Panc1 (cell line): Measurements from ENCODE around the gene UBXN11. TPM values are rescaled to one million over a fixed set of nuclear protein-coding genes. Genes with fewer than 3 reads are reported as not detected.

Experiments
- ATAC-seq: fragments of 200-7000 bp; cut with Tn5 transposase; 2 replicates; pipeline ENCODE4 v1.9.1; 2020; ENCODE audit warnings: mild to moderate bottlenecking, moderate library complexity
- BruUV-seq: library from RNA; stranded (reverse); fragments of 400-500 nt; replicated peaks from 2 replicates; lab custom pipeline; 2021; lab: Mats Ljungman, UMichigan
- CTCF ChIA-PET: fragments of 300-600 bp; sonication (Branson Sonifier 250); formaldehyde crosslinking; loops from one replicate; lab custom pipeline; 2022; ENCODE audit warnings: antibody characterized with exemption; lab: Charles Lee
- POLR2A ChIA-PET: fragments of 300-600 bp; sonication (Branson Sonifier 250); formaldehyde crosslinking; loops from one replicate; lab custom pipeline; 2022; ENCODE audit warnings: antibody characterized with exemption; lab: Charles Lee
- DNase-seq: peaks from one replicate; pipeline ENCODE4 v3.0.0-alpha.2; 2010; ENCODE audit warnings: low read depth, low spot score
- H3K27ac ChIP-seq: 2 replicates; pipeline ENCODE4 v1.5.1; 2011; ENCODE audit warnings: mild to moderate bottlenecking, low read length, inconsistent platforms
- H3K27me3 ChIP-seq: fragments of 200-500 bp; sonication (Bioruptor generic); 2 replicates; pipeline ENCODE4 v1.6.0; 2014; ENCODE audit warnings: low read length, inconsistent platforms; ENCODE audit not compliant: control insufficient read depth, insufficient read depth
- H3K36me3 ChIP-seq: fragments of 200-500 bp; sonication (Bioruptor generic); 2 replicates; pipeline ENCODE4 v1.5.1; 2014; ENCODE audit warnings: inconsistent platforms, mild to moderate bottlenecking, low read length, moderate library complexity; ENCODE audit not compliant: control insufficient read depth, insufficient read depth
- H3K4me1 ChIP-seq: 2 replicates; pipeline ENCODE4 v1.5.1; 2011; ENCODE audit warnings: inconsistent platforms, mild to moderate bottlenecking, low read length, moderate library complexity; ENCODE audit not compliant: control insufficient read depth, insufficient read depth
- H3K4me3 ChIP-seq, 2 experiments: 2 replicates each; pipeline ENCODE4 v1.5.1; 2011 to 2012; ENCODE audit warnings: low read depth in 2 of 2, low read length in 2 of 2, mild to moderate bottlenecking in 2 of 2, inconsistent platforms in 1 of 2, moderate library complexity in 1 of 2
- H3K9me3 ChIP-seq: fragments of 200-500 bp; sonication (Bioruptor generic); 2 replicates; pipeline ENCODE4 v1.5.1; 2014; ENCODE audit warnings: low read depth, mild to moderate bottlenecking, inconsistent platforms, low read length, moderate library complexity; ENCODE audit not compliant: control insufficient read depth, insufficient read depth
- CTCF ChIP-seq: fragments of 450-650 bp; IDR thresholded peaks from 2 replicates; pipeline ENCODE4 v1.5.1; 2017; ENCODE audit warnings: mild to moderate bottlenecking
- POLR2AphosphoS5 ChIP-seq: IDR thresholded peaks from 2 replicates; pipeline ENCODE4 v1.6.1; 2012; ENCODE audit warnings: mild to moderate bottlenecking, low read depth, low read length, moderate library complexity
- SIN3A ChIP-seq: IDR thresholded peaks from 2 replicates; pipeline ENCODE4 v1.6.1; 2012; ENCODE audit warnings: low read depth, mild to moderate bottlenecking, low read length, moderate library complexity, borderline replicate concordance; ENCODE audit not compliant: insufficient read depth
- TCF7L2 ChIP-seq: IDR thresholded peaks from 2 replicates; pipeline ENCODE4 v1.6.1; 2011; ENCODE audit warnings: mild to moderate bottlenecking, low read depth, low read length, inconsistent platforms
- in situ Hi-C: cut with HindIII; loops from 2 replicates; pipeline ENCODE4 v1.10.0; 2016; ENCODE audit warnings: low sequenced_read_pairs, low pct_unique_long_range_greater_than_20kb
- intact Hi-C: fragments of 100-400 bp; cut with micrococcal nuclease; formaldehyde crosslinking; loops from one replicate; pipeline ENCODE4 v1.10.0; 2022; ENCODE audit not compliant: unreplicated experiment
- total RNA-seq: library from RNA; stranded (reverse); gene quantifications from one replicate; pipeline ENCODE4 v1.2.1, GENCODE V29; 2021; ENCODE audit not compliant: unreplicated experiment
- TF ChIP-seq, protein P1 (sequence below), 2 experiments: IDR thresholded peaks; 2 replicates each; pipeline ENCODE4 v1.6.1; 2011 to 2012; ENCODE audit warnings: low read depth in 2 of 2, control low read depth in 1 of 2, low read length in 1 of 2, mild to moderate bottlenecking in 1 of 2, moderate library complexity in 1 of 2; ENCODE audit not compliant: insufficient read depth in 1 of 2

UBXN11 gene
- total RNA-seq, 1 experiment from 2014 or later: 23.7 TPM

DNA sequence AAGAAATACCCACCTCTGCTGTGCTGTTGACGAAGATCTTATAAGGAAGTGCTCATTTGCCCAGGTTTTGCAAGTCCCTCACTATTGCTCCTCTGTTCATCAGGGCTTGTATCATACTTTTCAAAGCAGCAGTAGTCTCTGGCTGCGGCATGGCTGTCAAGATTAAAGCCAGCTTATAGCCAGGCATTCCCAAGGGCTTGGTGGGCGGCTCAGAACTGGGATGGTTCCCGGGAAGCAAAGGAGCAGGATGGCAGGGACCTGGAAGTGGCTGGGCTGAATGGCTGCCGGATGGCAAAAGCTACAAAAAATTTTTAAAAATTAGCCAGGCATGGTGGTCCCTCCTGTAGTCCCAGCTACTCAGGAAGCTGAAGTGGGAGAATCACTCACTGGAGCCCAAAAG lies 43.2 kb downstream of the UBXN11 start:
- H3K4me1 ChIP-seq: no peaks in the 10 kb centered on the region
- intact Hi-C loops: no loop called here
- H3K27me3 ChIP-seq: no peaks in the 10 kb centered on the region
- ChIA-PET POLR2A (interaction anchor here (0.7 kb wide), 1 partner anchor 52 kb away, joined by 3 read pairs; no protein-coding TSS in a partner anchor), CTCF (no interaction called here)
- ATAC-seq (no peak), DNase-seq (no peak)
- no peak overlapping the region for H3K4me3 ChIP-seq
- TF ChIP-seq, protein P1, sequence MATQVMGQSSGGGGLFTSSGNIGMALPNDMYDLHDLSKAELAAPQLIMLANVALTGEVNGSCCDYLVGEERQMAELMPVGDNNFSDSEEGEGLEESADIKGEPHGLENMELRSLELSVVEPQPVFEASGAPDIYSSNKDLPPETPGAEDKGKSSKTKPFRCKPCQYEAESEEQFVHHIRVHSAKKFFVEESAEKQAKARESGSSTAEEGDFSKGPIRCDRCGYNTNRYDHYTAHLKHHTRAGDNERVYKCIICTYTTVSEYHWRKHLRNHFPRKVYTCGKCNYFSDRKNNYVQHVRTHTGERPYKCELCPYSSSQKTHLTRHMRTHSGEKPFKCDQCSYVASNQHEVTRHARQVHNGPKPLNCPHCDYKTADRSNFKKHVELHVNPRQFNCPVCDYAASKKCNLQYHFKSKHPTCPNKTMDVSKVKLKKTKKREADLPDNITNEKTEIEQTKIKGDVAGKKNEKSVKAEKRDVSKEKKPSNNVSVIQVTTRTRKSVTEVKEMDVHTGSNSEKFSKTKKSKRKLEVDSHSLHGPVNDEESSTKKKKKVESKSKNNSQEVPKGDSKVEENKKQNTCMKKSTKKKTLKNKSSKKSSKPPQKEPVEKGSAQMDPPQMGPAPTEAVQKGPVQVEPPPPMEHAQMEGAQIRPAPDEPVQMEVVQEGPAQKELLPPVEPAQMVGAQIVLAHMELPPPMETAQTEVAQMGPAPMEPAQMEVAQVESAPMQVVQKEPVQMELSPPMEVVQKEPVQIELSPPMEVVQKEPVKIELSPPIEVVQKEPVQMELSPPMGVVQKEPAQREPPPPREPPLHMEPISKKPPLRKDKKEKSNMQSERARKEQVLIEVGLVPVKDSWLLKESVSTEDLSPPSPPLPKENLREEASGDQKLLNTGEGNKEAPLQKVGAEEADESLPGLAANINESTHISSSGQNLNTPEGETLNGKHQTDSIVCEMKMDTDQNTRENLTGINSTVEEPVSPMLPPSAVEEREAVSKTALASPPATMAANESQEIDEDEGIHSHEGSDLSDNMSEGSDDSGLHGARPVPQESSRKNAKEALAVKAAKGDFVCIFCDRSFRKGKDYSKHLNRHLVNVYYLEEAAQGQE (IDR thresholded peaks at IDR 0.05; ENCODE audit: insufficient read depth in 1 of 2, low read depth in 2 of 2, low read length in 1 of 2): no peak
- TF ChIP-seq TCF7L2 (no peak), POLR2AphosphoS5 (no peak), CTCF (no peak), SIN3A (no peak)
- no peak overlapping the region for H3K27ac ChIP-seq
- no TSS peak for BruUV-seq
- peaks cover 14% of the 10 kb centered on the region; the same call in 1 of the 2 replicates for H3K36me3 ChIP-seq
- peaks cover 3% of the 10 kb centered on the region; the same call in 1 of the 2 replicates for H3K9me3 ChIP-seq
- in situ Hi-C loops: no loop called here

DNA sequence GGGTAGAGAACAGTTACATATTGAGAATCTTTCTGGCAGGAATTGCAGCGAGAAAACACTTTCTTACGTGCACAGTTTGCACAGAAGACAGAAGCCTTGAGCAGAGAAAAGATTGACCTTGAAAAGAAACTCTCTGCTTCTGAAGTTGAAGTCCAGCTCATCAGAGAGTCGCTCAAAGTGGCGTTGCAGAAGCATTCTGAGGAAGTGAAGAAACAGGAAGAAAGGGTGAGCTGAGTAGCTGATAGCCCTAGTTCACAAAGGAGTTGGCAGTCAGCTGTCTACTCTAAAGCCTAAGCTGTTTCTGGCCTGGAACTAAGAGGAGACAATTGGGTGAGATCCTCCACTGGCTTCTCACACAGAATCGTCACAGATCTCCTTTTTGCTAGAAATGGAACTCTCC lies 46.9 kb downstream of the UBXN11 start:
- H3K4me1 ChIP-seq: no peaks in the 10 kb centered on the region
- TF ChIP-seq TCF7L2: no peak
- no peak for TF ChIP-seq CTCF
- TF ChIP-seq, protein P1 (IDR thresholded peaks at IDR 0.05; ENCODE audit: insufficient read depth in 1 of 2, low read depth in 2 of 2, low read length in 1 of 2): no peak
- TF ChIP-seq POLR2AphosphoS5: no peak
- TF ChIP-seq SIN3A: no peak
- no peak for ATAC-seq
- in situ Hi-C loops: no loop called here
- H3K9me3 ChIP-seq: no peaks in the 10 kb centered on the region
- intact Hi-C loops: no loop called here
- H3K36me3 ChIP-seq: peaks cover 17% of the 10 kb centered on the region
- no TSS peak for BruUV-seq
- no peaks in the 10 kb centered on the region for H3K27me3 ChIP-seq
- ChIA-PET POLR2A (no interaction called here), CTCF (no interaction called here)
- no peak for DNase-seq
- H3K27ac ChIP-seq: no peak overlapping the region
- H3K4me3 ChIP-seq: no peak overlapping the region
